CD4-positive, CD25-positive, alpha-beta regulatory T cell (primary cell): ENCODE data around the gene BABAM2. TPM values are rescaled to one million over a fixed set of nuclear protein-coding genes. Genes with fewer than 3 reads are reported as not detected.
"Not testable (repeated sequence)": the region's sequence is repeated elsewhere in the genome, so short reads cannot be mapped to it uniquely, and the experiment has no call there.

ENCODE experiments used
- ATAC-seq, 2 donors: fragments of 150-1000 bp; cut with Tn5 transposase; one replicate each; pipeline ENCODE4 v1.10.0; 2021; ENCODE audit warnings: low read depth in 2 of 2, moderate number of reproducible peaks in 2 of 2, moderate library complexity in 1 of 2
- DNase-seq, 3 donors: peaks; one replicate each; pipeline versions ENCODE4 v3.0.0 to v3.0.0-alpha.2; 2012 to 2022; ENCODE audit warnings: mixed read lengths in 1 of 3
- H3K27ac ChIP-seq: one replicate; pipeline ENCODE4 v1.7.0; 2013; ENCODE audit warnings: mild to moderate bottlenecking, low read length; ENCODE audit not compliant: insufficient read depth, poor library complexity, severe bottlenecking
- H3K27me3 ChIP-seq: one replicate; pipeline ENCODE4 v1.7.0; 2013; ENCODE audit warnings: low read length; ENCODE audit not compliant: control insufficient read depth, insufficient read depth
- H3K36me3 ChIP-seq: one replicate; pipeline ENCODE4 v1.7.0; 2013; ENCODE audit warnings: mild to moderate bottlenecking, low read length, moderate library complexity; ENCODE audit not compliant: control insufficient read depth, insufficient read depth
- H3K4me1 ChIP-seq: 2 replicates; pipeline ENCODE4 v1.7.0; 2013; ENCODE audit warnings: mild to moderate bottlenecking, low read length; ENCODE audit not compliant: insufficient read depth, control insufficient read depth, poor library complexity, severe bottlenecking
- H3K4me3 ChIP-seq: one replicate; pipeline ENCODE4 v1.7.0; 2013; ENCODE audit warnings: low read depth, mild to moderate bottlenecking, low read length, moderate library complexity
- H3K9me3 ChIP-seq, 2 experiments: 1 replicate in 1 of 2; 2 replicates in 1 of 2; pipeline ENCODE4 v1.7.0; 2013; ENCODE audit warnings: low read length in 2 of 2, mild to moderate bottlenecking in 1 of 2, moderate library complexity in 1 of 2; ENCODE audit not compliant: control insufficient read depth in 2 of 2
- H3K27ac Mint-ChIP-seq, 3 donors: one replicate each; pipeline ENCODE4 v1.8.0; 2020 to 2022; ENCODE audit warnings: mild to moderate bottlenecking in 3 of 3, mixed read lengths in 3 of 3, moderate library complexity in 2 of 3
- H3K27me3 Mint-ChIP-seq: one replicate; pipeline ENCODE4 v1.8.0; 2022; ENCODE audit warnings: mild to moderate bottlenecking, mixed read lengths
- H3K36me3 Mint-ChIP-seq: one replicate; pipeline ENCODE4 v1.8.0; 2020; ENCODE audit warnings: mixed read lengths
- H3K4me1 Mint-ChIP-seq, 4 donors: one replicate each; pipeline ENCODE4 v1.8.0; 2020 to 2022; ENCODE audit warnings: mixed read lengths in 4 of 4, mild to moderate bottlenecking in 1 of 4
- H3K4me3 Mint-ChIP-seq, 4 donors: one replicate each; pipeline ENCODE4 v1.8.0; 2020 to 2022; ENCODE audit warnings: mild to moderate bottlenecking in 4 of 4, mixed read lengths in 4 of 4, moderate library complexity in 3 of 4
- H3K9me3 Mint-ChIP-seq, 7 donors: one replicate each; pipeline ENCODE4 v1.8.0; 2020 to 2022; ENCODE audit warnings: mixed read lengths in 7 of 7, mild to moderate bottlenecking in 3 of 7, moderate library complexity in 2 of 7
- polyA plus RNA-seq, 4 donors: library from polyadenylated mRNA; unstranded; fragments of 300-500 nt; fragmentation: Illumina TruSeq; gene quantifications; one replicate each; pipeline ENCODE4 v1.2.3, GENCODE V29; 2021
- total RNA-seq: library from RNA; stranded (reverse); gene quantifications from one replicate; pipeline ENCODE4 v1.2.3, GENCODE V29; 2022

The BABAM2 gene
- total and polyA plus RNA-seq, 5 donors from 2014 or later, result 42.9 to 70.0 (median 58.5) TPM

DNA sequence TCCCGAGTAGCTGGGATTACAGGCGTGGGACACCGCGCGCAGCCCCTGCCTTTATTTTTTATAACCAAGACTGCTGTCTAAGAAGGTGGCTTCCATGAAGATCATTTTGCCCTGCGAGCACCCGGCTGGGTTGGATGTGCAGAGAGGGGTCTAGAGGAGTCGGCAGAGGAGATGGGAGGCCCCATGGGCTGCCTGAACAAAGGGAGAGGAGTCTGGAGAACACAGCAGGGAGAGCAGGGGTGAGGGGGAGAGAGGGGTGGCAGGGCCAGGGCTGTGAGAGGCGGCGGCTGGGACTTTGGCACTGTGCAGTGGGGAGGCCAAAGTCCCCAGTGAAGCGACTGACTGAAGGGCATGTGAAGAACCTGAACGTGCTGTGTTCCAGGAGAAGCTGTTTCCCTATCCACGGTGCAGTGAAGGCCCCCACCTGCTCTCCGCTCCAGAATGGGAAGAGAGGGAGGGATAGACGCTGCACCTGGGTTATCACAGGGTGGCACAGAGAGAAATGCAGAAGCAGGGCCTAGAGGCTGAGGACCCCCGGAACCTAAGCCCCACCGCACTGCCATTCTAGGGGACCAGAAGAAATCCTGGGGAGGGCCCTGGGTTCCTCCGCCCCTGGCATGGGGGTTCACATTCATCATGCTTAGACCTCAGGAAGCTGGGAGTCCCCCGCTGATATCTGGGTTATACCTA, 477.3 kb downstream of the BABAM2 start:
- Histone ChIP-seq H3K4me1 (peaks cover 42% of the 10 kb centered on the region), H3K27ac (no peak overlapping the region), H3K27me3 (no peaks in the 10 kb centered on the region), H3K9me3 (no peaks in the 10 kb centered on the region), H3K36me3 (no peaks in the 10 kb centered on the region), H3K4me3 (no peak overlapping the region)
- peak overlapping the region in 2 of 4 donors; percentile 27 to 92 for H3K4me3 Mint-ChIP-seq
- DNase-seq, result no peak
- H3K27ac Mint-ChIP-seq, result peak overlapping the region in 1 of 3 donors; percentile 60
- no peak for ATAC-seq
- peaks cover 25 to 47% (median 34%) of the 10 kb centered on the region in 4 donors for H3K4me1 Mint-ChIP-seq
- no peaks in the 10 kb centered on the region for H3K36me3 Mint-ChIP-seq
- H3K9me3 Mint-ChIP-seq, result no peaks in the 10 kb centered on the region
- H3K27me3 Mint-ChIP-seq, result peaks cover 22% of the 10 kb centered on the region

DNA sequence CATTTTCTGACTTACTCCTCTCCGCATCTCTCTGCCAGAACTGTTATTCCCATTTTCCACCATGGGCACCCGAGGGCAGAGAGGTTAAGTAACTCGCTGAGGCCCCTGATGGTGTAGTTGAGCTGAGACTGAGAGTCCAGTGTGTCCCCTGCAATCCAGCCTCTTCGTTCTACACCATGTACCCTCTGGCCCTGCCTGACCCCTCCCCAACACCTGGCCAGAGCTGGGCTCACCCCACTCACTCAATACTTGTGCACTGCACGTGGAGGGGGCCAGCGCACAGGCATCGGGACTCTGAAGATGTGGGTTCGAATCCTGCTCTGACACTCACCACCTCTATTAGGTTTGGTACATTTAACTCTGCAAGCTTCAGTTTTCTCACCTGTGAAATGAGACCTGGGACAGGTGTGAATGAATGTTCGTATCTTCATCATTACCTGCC, 477.8 kb downstream of the BABAM2 start:
- Histone ChIP-seq H3K4me1 (peaks cover 42% of the 10 kb centered on the region), H3K9me3 (no peaks in the 10 kb centered on the region), H3K27ac (no peak overlapping the region), H3K4me3 (no peak overlapping the region), H3K36me3 (no peaks in the 10 kb centered on the region), H3K27me3 (no peaks in the 10 kb centered on the region)
- H3K4me3 Mint-ChIP-seq, result no peak overlapping the region
- ATAC-seq (no peak), DNase-seq (no peak)
- no peaks in the 10 kb centered on the region for H3K9me3 Mint-ChIP-seq
- H3K36me3 Mint-ChIP-seq, result no peaks in the 10 kb centered on the region
- H3K27me3 Mint-ChIP-seq, result peaks cover 22% of the 10 kb centered on the region
- peaks cover 27 to 46% (median 36%) of the 10 kb centered on the region in 4 donors for H3K4me1 Mint-ChIP-seq
- H3K27ac Mint-ChIP-seq, result no peak overlapping the region

DNA sequence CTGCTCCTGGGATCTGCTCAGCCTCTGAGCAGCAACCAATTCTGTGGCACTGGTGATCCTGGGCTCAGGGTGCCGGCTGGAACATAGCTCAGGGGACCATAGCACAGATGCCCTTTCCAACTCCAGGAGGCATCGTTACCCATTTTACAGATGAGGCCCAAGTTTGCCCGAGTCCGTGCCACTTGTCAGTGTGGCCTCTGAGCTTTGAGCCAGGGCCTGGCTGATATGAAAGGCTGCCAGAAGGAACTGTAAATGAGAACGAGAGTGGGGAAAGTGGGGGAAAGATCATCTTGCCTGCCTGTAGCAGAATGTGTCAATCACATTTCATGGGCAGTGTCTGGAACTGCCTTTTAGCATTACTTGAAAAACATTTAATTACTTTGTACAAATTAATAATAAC, 478.8 kb downstream of the BABAM2 start:
- peaks cover 22% of the 10 kb centered on the region for H3K27me3 Mint-ChIP-seq
- DNase-seq (no peak), ATAC-seq (no peak)
- no peaks in the 10 kb centered on the region for H3K36me3 ChIP-seq
- H3K9me3 ChIP-seq, result no peaks in the 10 kb centered on the region
- H3K27ac Mint-ChIP-seq, result peak overlapping the region in 1 of 3 donors; percentile 63
- no peaks in the 10 kb centered on the region for H3K36me3 Mint-ChIP-seq
- peak overlapping the region in 1 of 4 donors; percentile 90 for H3K4me3 Mint-ChIP-seq
- no peak overlapping the region for H3K4me3 ChIP-seq
- no peak overlapping the region for H3K27ac ChIP-seq
- peaks cover 37% of the 10 kb centered on the region for H3K4me1 ChIP-seq
- H3K9me3 Mint-ChIP-seq, result no peaks in the 10 kb centered on the region
- H3K4me1 Mint-ChIP-seq, result peaks cover 28 to 43% (median 35%) of the 10 kb centered on the region in 4 donors
- H3K27me3 ChIP-seq, result no peaks in the 10 kb centered on the region

DNA sequence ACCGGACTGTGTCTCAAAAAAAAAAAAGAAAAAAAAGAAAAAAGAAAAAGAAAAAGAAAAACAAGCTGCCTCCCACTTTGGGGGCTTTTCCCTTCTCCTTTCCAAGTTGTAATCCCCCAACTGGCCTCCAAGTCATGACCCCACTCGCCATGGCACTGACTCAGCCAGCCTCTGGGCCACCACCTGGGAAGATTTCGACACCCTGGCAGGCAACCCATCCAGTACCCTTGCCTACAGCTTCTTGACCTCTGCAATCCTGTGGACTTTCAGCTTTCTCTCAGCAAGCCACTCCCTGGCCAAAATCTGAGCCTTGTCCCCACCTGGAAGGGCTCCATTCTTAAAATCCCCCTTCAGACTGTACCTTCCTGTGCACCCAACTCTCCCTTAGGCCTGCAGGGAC, 479.8 kb downstream of the BABAM2 start:
- DNase-seq, result no peak
- no peak overlapping the region for H3K4me3 ChIP-seq
- no peaks in the 10 kb centered on the region for H3K36me3 ChIP-seq
- no peak overlapping the region for H3K27ac ChIP-seq
- H3K27ac Mint-ChIP-seq, result peak overlapping the region in 1 of 3 donors; percentile 8
- no peaks in the 10 kb centered on the region for H3K36me3 Mint-ChIP-seq
- H3K4me1 Mint-ChIP-seq, result peaks cover 21 to 36% (median 27%) of the 10 kb centered on the region in 4 donors
- no peaks in the 10 kb centered on the region for H3K9me3 ChIP-seq
- H3K4me1 ChIP-seq, result peaks cover 27% of the 10 kb centered on the region
- no peaks in the 10 kb centered on the region for H3K27me3 ChIP-seq
- peaks cover 22% of the 10 kb centered on the region for H3K27me3 Mint-ChIP-seq
- no peak for ATAC-seq
- no peak overlapping the region for H3K4me3 Mint-ChIP-seq
- no peaks in the 10 kb centered on the region for H3K9me3 Mint-ChIP-seq

DNA sequence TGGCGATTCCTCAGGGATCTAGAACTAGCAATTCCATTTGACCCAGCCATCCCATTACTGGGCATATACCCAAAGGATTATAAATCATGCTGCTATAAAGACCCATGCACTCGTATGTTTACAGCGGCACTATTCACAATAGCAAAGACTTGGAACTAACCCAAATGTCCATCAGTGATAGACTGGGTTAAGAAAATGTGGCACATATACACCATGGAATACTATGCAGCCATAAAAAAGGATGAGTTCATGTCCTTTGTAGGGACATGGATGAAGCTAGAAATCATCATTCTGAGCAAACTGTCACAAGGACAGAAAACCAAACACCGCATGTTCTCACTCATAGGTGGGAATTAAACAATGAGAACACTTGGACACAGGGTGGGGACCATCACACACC, 481.2 kb downstream of the BABAM2 start:
- H3K4me3 ChIP-seq, H3K36me3 ChIP-seq, H3K9me3 Mint-ChIP-seq, H3K4me3 Mint-ChIP-seq, H3K27me3 ChIP-seq, H3K27ac ChIP-seq, H3K9me3 ChIP-seq, DNase-seq, H3K36me3 Mint-ChIP-seq, ATAC-seq, H3K27ac Mint-ChIP-seq: not testable (repeated sequence)
- Mint-ChIP-seq H3K27me3 (peaks cover 17% of the 10 kb centered on the region), H3K4me1 (peaks cover 12 to 22% (median 14%) of the 10 kb centered on the region in 4 donors)
- H3K4me1 ChIP-seq, result peaks cover 13% of the 10 kb centered on the region

DNA sequence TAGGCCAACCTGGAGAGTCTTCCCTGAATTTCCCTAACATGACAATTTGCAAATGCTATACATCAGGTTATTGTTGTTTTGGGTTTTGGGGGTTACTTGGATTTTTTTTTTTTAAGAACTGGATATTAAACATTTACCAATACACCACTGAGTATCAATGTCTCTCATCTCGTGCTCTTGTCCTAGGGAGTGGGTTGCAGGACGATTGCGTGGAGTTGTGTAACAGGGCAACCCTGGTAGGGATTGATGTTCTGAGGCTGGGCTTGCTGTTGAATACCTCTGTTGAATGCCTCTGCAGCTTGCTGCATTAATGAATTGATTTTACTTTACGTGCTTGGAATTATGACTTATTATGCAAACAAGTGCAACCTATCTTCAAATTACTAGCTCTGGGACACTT, 483.3 kb downstream of the BABAM2 start:
- DNase-seq (no peak), ATAC-seq (no peak)
- Histone ChIP-seq H3K27ac (no peak overlapping the region), H3K4me1 (peaks cover 8% of the 10 kb centered on the region), H3K27me3 (no peaks in the 10 kb centered on the region), H3K36me3 (no peaks in the 10 kb centered on the region), H3K4me3 (no peak overlapping the region), H3K9me3 (no peaks in the 10 kb centered on the region)
- Mint-ChIP-seq H3K27me3 (peaks cover 13% of the 10 kb centered on the region), H3K9me3 (no peaks in the 10 kb centered on the region), H3K36me3 (no peaks in the 10 kb centered on the region), H3K4me3 (no peak overlapping the region), H3K4me1 (peaks cover 8 to 14% (median 11%) of the 10 kb centered on the region in 4 donors), H3K27ac (no peak overlapping the region)

DNA sequence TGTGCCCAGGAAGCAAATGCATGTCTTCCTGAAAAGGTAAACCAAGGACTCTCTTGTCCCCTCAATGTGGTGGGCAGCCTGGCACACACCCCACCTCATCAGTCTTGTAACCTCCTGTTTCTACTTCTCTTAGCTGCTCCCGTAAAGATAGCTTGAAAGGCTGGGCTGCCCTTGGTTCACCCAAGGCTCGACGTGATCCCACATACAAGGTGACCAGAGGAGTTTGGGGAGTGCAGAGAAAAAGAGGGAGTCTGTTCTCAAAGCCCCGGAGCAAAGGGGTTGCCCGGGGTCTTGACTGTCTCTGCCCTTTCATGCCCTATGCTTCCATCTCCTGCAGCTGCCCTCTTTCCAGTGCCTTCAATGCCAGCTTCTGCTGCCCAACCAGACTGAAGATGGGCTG, 483.8 kb downstream of the BABAM2 start:
- H3K36me3 ChIP-seq, result no peaks in the 10 kb centered on the region
- H3K27ac Mint-ChIP-seq, result no peak overlapping the region
- H3K4me1 ChIP-seq, result peaks cover 13% of the 10 kb centered on the region
- H3K27ac ChIP-seq, result no peak overlapping the region
- ATAC-seq (no peak), DNase-seq (no peak)
- peaks cover 11 to 16% (median 13%) of the 10 kb centered on the region in 4 donors for H3K4me1 Mint-ChIP-seq
- H3K9me3 Mint-ChIP-seq, result no peaks in the 10 kb centered on the region
- H3K27me3 Mint-ChIP-seq, result peaks cover 9% of the 10 kb centered on the region
- H3K4me3 Mint-ChIP-seq, result no peak overlapping the region
- H3K27me3 ChIP-seq, result no peaks in the 10 kb centered on the region
- no peaks in the 10 kb centered on the region for H3K36me3 Mint-ChIP-seq
- no peaks in the 10 kb centered on the region for H3K9me3 ChIP-seq
- H3K4me3 ChIP-seq, result no peak overlapping the region

DNA sequence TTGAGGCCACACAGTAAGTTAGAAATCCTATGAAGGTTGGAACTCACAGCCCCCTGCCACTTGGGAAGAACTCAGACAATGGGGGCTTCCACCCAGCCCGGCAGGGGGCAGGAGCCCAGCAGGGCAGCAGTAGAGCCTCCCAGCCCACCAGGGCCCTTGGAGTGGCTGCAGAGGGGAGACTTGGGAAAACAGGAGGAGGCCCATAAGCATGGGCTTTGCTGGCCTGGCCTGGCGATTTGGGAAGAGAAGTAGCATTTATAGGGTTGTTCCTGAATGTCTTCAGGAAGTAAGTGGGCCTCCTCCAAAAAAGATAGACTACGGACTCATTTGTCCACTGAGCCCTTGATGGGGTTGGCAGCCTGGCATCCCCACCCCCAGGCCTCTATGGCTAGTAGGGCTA, 484.7 kb downstream of the BABAM2 start:
- no peaks in the 10 kb centered on the region for H3K9me3 Mint-ChIP-seq
- Histone ChIP-seq H3K4me3 (no peak overlapping the region), H3K9me3 (no peaks in the 10 kb centered on the region), H3K27me3 (no peaks in the 10 kb centered on the region), H3K4me1 (peaks cover 15% of the 10 kb centered on the region), H3K27ac (no peak overlapping the region), H3K36me3 (no peaks in the 10 kb centered on the region)
- peaks cover 11 to 23% (median 14%) of the 10 kb centered on the region in 4 donors for H3K4me1 Mint-ChIP-seq
- H3K36me3 Mint-ChIP-seq, result no peaks in the 10 kb centered on the region
- ATAC-seq, result no peak
- no peak overlapping the region for H3K4me3 Mint-ChIP-seq
- DNase-seq, result no peak
- peaks cover 8% of the 10 kb centered on the region for H3K27me3 Mint-ChIP-seq
- H3K27ac Mint-ChIP-seq, result no peak overlapping the region
